Keratinocyte (primary cell): ENCODE data around the gene DOK6. TPM values are rescaled to one million over a fixed set of nuclear protein-coding genes. Genes with fewer than 3 reads are reported as not detected.

Experiments used
- DNase-seq: peaks from one replicate; pipeline ENCODE4 v3.0.0-alpha.2; 2011; ENCODE audit warnings: low read depth, missing footprints, low spot score
- FAIRE-seq: peaks from 2 replicates; lab custom pipeline; 2011; peaks lifted over from hg19 to GRCh38; lab: Jason Lieb, UNC
- H2AFZ ChIP-seq: 2 replicates; pipeline ENCODE4 v1.6.0; 2012; ENCODE audit warnings: low read length, control low read depth, inconsistent platforms; ENCODE audit not compliant: control insufficient read depth
- H3K27ac ChIP-seq: 2 replicates; pipeline ENCODE4 v1.5.1; 2011; ENCODE audit warnings: low read length; ENCODE audit not compliant: control insufficient read depth, insufficient read depth
- H3K27me3 ChIP-seq: 3 replicates; pipeline ENCODE4 v1.6.0; 2011; ENCODE audit warnings: low read length; ENCODE audit not compliant: control insufficient read depth, insufficient read depth; ENCODE audit errors: extremely low read depth
- H3K36me3 ChIP-seq, 2 experiments: 2 replicates in 1 of 2; 3 replicates in 1 of 2; pipeline ENCODE4 v1.5.1; 2011; ENCODE audit warnings: low read length in 2 of 2, mild to moderate bottlenecking in 1 of 2; ENCODE audit not compliant: control insufficient read depth in 2 of 2, insufficient read depth in 2 of 2; ENCODE audit errors: extremely low read depth in 1 of 2
- H3K4me1 ChIP-seq: 3 replicates; pipeline ENCODE4 v1.5.1; 2011; ENCODE audit warnings: low read length; ENCODE audit not compliant: control insufficient read depth, insufficient read depth; ENCODE audit errors: extremely low read depth
- H3K4me2 ChIP-seq: 3 replicates; pipeline ENCODE4 v1.6.0; 2011; ENCODE audit warnings: low read depth, low read length; ENCODE audit not compliant: control insufficient read depth, insufficient read depth; ENCODE audit errors: extremely low read depth
- H3K4me3 ChIP-seq, 3 experiments: fragments of 200-600 bp in 1 of 3; sonication (generic) in 1 of 3; 2 replicates in 2 of 3; 3 replicates in 1 of 3; pipeline ENCODE4 v1.5.1; 2011 to 2016; ENCODE audit warnings: low read length in 3 of 3, mild to moderate bottlenecking in 3 of 3, control low read depth in 2 of 3, inconsistent platforms in 1 of 3, low read depth in 1 of 3, mixed read lengths in 1 of 3, mixed run types in 1 of 3, moderate library complexity in 1 of 3; ENCODE audit not compliant: control insufficient read depth in 2 of 3, insufficient read depth in 2 of 3; ENCODE audit errors: extremely low read depth in 1 of 3
- H3K79me2 ChIP-seq: 2 replicates; pipeline ENCODE4 v1.6.0; 2012; ENCODE audit warnings: low read length; ENCODE audit not compliant: control insufficient read depth, insufficient read depth
- H3K9ac ChIP-seq: 3 replicates; pipeline ENCODE4 v1.6.0; 2011; ENCODE audit warnings: low read length; ENCODE audit not compliant: control insufficient read depth, insufficient read depth; ENCODE audit errors: extremely low read depth
- H3K9me1 ChIP-seq: 3 replicates; pipeline ENCODE4 v1.6.0; 2011; ENCODE audit warnings: low read length; ENCODE audit not compliant: control insufficient read depth, insufficient read depth; ENCODE audit errors: extremely low read depth
- H3K9me3 ChIP-seq: 2 replicates; pipeline ENCODE4 v1.5.1; 2012; ENCODE audit warnings: low read depth, low read length; ENCODE audit not compliant: control insufficient read depth
- H4K20me1 ChIP-seq: 3 replicates; pipeline ENCODE4 v1.6.0; 2011; ENCODE audit warnings: low read length; ENCODE audit not compliant: control insufficient read depth, insufficient read depth; ENCODE audit errors: extremely low read depth
- EZH2 ChIP-seq: IDR thresholded peaks from one replicate; pipeline ENCODE4 v1.6.1; 2012; ENCODE audit warnings: inconsistent platforms, mild to moderate bottlenecking, low read length, moderate library complexity
- dilution Hi-C: fragments of 300-500 bp; cut with MboI; formaldehyde crosslinking; loops from one replicate; pipeline ENCODE4 v1.7.0; 2020; ENCODE audit warnings: low sequenced_read_pairs; ENCODE audit not compliant: extremely low pct_ligation_motif_present
- polyA plus RNA-seq, 5 experiments: library from polyadenylated mRNA; depleted of rRNA in 3 of 5; stranded (reverse) in 3 of 5; stranded (forward) in 1 of 5; unstranded in 1 of 5; fragments of >200 nt; gene quantifications; 1 replicate in 1 of 5; 2 replicates in 3 of 5; 3 replicates in 1 of 5; pipeline versions ENCODE4 v1.2.1 to v1.2.3, GENCODE V29; 2011 to 2012; ENCODE audit warnings: missing spikeins in 2 of 5, low read depth in 1 of 5, low replicate concordance in 1 of 5
- TF ChIP-seq, protein P1 (sequence below), 3 experiments: IDR thresholded peaks in 1 of 3; conservative IDR thresholded peaks in 1 of 3; optimal IDR thresholded peaks in 1 of 3; 2 replicates in 2 of 3; 3 replicates in 1 of 3; pipeline versions ENCODE3 to v1.5.1; 2011; ENCODE audit warnings: low read length in 3 of 3, mild to moderate bottlenecking in 3 of 3, moderate library complexity in 2 of 3, control low read depth in 1 of 3, inconsistent platforms in 1 of 3; ENCODE audit not compliant: insufficient read depth in 2 of 3; ENCODE audit errors: extremely low read depth in 1 of 3

Gene DOK6
- polyA plus RNA-seq, 1 donor (not counting 4 experiments of a cell fraction or from before 2014, with no cell fraction given), result not detected

GRCh38 chr18:69757733-69758132, 357.0 kb downstream of the DOK6 start:
- Histone ChIP-seq H3K4me1 (no peaks in the 10 kb centered on the region), H3K79me2 (no peaks in the 10 kb centered on the region), H3K36me3 (no peaks in the 10 kb centered on the region), H3K27me3 (no peaks in the 10 kb centered on the region), H3K9me1 (no peaks in the 10 kb centered on the region), H4K20me1 (no peaks in the 10 kb centered on the region), H3K9ac (no peak overlapping the region), H3K4me3 (no peak overlapping the region), H3K4me2 (no peak overlapping the region), H3K27ac (no peak overlapping the region), H2AFZ (no peak overlapping the region), H3K9me3 (no peaks in the 10 kb centered on the region)
- dilution Hi-C loops, result no loop called here
- no peak for DNase-seq
- no peak for TF ChIP-seq EZH2
- TF ChIP-seq, protein P1, sequence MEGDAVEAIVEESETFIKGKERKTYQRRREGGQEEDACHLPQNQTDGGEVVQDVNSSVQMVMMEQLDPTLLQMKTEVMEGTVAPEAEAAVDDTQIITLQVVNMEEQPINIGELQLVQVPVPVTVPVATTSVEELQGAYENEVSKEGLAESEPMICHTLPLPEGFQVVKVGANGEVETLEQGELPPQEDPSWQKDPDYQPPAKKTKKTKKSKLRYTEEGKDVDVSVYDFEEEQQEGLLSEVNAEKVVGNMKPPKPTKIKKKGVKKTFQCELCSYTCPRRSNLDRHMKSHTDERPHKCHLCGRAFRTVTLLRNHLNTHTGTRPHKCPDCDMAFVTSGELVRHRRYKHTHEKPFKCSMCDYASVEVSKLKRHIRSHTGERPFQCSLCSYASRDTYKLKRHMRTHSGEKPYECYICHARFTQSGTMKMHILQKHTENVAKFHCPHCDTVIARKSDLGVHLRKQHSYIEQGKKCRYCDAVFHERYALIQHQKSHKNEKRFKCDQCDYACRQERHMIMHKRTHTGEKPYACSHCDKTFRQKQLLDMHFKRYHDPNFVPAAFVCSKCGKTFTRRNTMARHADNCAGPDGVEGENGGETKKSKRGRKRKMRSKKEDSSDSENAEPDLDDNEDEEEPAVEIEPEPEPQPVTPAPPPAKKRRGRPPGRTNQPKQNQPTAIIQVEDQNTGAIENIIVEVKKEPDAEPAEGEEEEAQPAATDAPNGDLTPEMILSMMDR (optimal IDR thresholded peaks at IDR 0.05 in 1 of 3, IDR thresholded peaks at IDR 0.05 in 1 of 3, conservative IDR thresholded peaks at IDR 0.05 in 1 of 3; ENCODE audit: extremely low read depth in 1 of 3, insufficient read depth in 2 of 3, low read length in 3 of 3), result no peak
- FAIRE-seq, result no peak

DNA sequence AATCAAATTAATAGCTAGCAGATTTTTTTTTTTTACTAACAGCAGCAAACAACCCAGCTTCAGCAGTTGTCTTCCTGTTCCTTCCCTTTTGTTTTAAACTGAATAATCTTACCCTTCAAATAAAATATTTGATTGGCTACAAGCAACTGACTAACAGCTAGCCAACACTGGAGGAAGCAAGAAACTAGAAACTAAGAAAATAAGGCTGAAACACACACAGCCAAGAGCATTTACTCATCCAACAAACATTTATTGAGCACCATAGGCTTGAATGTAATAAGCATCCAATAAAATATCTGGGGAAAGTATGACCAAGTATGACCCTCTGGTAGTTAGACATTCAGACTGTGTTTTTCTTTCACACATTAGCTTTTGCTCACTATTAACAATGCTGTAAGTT, 357.8 kb downstream of the DOK6 start:
- Histone ChIP-seq H2AFZ (no peak overlapping the region), H3K4me2 (no peak overlapping the region), H3K9ac (no peak overlapping the region), H3K4me1 (no peaks in the 10 kb centered on the region), H3K79me2 (no peaks in the 10 kb centered on the region), H3K36me3 (no peaks in the 10 kb centered on the region), H3K4me3 (no peak overlapping the region), H3K9me3 (no peaks in the 10 kb centered on the region), H3K27me3 (no peaks in the 10 kb centered on the region), H4K20me1 (no peaks in the 10 kb centered on the region), H3K9me1 (no peaks in the 10 kb centered on the region), H3K27ac (no peak overlapping the region)
- FAIRE-seq (no peak), DNase-seq (no peak)
- TF ChIP-seq EZH2, result no peak
- TF ChIP-seq, protein P1 (optimal IDR thresholded peaks at IDR 0.05 in 1 of 3, IDR thresholded peaks at IDR 0.05 in 1 of 3, conservative IDR thresholded peaks at IDR 0.05 in 1 of 3; ENCODE audit: extremely low read depth in 1 of 3, insufficient read depth in 2 of 3, low read length in 3 of 3), result no peak
- dilution Hi-C loops, result no loop called here
